GM12874 (cell line): ENCODE results near the gene MPRIP.

Experiments
- TF ChIP-seq, protein P1 (sequence below): IDR thresholded peaks from 2 replicates; pipeline ENCODE4 v1.5.1; 2011; ENCODE audit warnings: low read depth, mild to moderate bottlenecking, control low read depth, low read length, moderate library complexity; ENCODE audit not compliant: insufficient read depth

Gene MPRIP

DNA sequence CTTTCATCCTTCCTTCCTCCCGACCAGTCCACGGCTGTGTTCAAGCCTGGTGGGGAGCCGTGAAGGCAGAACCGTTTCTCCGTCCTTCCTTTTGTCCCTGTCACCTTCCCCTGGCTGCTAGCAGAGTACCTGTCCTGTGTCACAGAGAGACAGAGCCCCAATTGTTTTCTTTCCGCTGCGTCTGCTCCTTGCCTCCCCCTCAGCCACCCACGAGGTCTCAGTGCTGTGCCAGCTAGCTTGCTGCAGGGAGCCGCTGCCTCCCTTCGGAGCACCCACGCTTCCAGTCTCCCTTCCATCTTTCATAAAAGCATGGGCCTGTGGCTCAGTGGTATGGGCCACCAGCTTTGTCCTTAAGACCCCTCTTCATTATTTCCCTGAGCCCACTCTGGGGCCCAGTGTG lies 62.2 kb downstream of the MPRIP start:
- TF ChIP-seq, protein P1, sequence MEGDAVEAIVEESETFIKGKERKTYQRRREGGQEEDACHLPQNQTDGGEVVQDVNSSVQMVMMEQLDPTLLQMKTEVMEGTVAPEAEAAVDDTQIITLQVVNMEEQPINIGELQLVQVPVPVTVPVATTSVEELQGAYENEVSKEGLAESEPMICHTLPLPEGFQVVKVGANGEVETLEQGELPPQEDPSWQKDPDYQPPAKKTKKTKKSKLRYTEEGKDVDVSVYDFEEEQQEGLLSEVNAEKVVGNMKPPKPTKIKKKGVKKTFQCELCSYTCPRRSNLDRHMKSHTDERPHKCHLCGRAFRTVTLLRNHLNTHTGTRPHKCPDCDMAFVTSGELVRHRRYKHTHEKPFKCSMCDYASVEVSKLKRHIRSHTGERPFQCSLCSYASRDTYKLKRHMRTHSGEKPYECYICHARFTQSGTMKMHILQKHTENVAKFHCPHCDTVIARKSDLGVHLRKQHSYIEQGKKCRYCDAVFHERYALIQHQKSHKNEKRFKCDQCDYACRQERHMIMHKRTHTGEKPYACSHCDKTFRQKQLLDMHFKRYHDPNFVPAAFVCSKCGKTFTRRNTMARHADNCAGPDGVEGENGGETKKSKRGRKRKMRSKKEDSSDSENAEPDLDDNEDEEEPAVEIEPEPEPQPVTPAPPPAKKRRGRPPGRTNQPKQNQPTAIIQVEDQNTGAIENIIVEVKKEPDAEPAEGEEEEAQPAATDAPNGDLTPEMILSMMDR: no peak

DNA sequence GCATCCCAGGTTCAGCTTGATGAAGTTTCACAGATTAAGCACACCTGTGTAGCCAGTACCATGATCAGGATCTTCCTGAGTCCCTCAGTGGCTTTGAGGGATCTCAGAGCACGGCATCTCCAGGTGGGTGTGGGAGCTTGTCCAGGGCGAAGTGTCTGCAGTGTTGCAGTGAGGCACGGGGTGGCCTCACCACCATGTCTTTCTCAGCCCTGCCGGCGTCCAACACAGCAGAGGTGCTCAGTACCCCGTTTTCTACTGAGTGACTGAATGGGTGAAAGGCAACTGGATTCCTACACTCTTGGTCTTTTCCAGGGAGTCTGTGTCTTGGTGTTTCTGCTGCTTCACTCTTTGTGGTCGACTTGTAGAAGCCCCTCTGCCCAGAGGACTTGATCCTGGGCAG lies 63.7 kb downstream of the MPRIP start:
- TF ChIP-seq, protein P1: no peak

DNA sequence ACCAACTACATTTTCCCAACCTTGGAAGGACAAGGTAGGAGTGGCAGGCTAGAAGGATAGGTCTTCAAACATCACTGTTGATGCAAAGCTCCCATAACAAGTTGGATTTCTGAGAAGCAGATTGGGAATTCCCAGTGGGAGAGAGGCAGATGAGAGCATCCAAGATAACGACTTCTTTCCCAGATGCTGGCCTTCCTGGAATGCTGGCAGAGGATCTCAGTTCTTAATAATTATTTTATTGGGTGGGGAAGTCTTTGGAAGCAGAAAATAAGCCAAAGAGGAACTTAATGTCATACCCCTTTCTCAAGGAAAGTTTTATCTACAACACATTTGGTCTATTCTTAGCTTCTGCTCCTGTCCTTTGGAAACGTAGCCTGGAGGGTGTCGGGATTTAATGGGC lies 64.5 kb downstream of the MPRIP start:
- TF ChIP-seq, protein P1: no peak

DNA sequence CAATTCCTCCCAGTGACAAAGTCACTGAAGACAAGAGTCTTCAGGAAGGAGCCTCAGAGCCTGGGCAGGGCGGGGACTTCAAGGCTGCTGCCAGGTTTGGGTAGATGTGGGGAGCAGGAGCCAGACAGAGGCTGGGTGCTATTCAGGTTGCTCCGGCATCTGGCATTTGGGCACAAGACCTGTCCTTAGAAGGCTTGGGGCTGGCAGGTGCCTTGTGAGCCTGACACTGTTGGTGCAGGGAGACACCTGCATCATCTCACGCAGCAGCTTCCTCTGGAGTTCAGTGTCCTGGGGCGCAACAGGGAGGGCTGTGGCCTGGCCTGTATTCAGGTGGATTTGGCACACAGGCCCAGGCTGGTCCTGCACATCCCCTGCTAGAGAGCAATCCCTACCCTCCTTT lies 65.0 kb downstream of the MPRIP start:
- TF ChIP-seq, protein P1: no peak

DNA sequence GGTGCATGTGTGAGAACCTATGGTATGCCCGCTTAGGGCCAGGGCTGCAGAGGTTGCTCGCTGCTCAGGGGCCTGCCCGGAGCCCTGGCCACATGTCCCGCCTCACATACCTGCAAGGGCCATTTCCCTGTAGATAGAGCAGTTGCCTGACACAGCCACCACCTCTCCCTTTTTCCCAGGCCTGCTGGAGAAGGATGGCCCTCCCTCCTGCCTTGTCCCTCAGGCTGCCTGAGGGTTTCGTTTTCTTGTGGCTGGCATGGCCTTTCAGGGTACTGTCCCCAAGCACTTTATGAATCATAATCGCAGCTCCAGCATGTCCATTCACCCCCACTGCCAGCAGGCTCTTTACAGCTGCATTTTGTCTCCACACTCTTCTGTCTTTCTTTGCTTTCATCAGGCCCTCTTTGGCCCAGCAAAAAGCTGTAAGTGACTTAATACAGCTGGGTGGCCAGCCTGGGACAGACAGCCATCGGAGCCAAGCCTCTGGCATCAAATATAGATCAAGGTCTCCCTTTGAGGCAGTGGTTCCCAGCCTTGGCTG lies 65.7 kb downstream of the MPRIP start:
- TF ChIP-seq, protein P1: no peak

DNA sequence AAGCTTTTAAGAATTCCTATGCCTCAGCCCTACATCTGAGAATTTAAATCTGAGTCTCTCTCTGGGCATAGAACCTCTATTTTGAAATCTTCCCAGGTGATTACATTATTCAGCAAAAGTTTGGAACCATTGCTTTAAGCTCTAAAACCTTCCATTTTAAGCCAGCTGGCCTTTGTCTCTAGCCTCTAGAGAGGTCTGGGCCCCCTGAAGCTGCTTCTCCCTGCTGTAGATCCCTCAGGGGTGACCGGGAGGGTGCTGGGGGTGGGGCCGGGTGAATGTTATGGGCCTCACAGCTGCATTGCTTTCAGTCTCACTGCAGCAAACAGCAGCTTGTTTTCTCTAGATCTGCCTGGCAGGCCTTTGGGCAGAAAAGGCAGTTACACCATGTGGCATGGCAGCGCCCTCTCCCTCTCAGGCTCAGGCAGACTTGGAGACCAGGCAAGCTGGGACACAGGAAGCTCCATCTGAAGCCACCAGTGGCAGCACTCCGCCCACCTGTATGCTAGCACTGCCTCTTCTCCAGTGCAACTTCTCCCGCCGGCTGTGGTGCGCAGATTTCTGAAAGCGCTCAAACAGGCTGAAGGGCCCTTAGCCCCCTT lies 66.3 kb downstream of the MPRIP start:
- TF ChIP-seq, protein P1: no peak

DNA sequence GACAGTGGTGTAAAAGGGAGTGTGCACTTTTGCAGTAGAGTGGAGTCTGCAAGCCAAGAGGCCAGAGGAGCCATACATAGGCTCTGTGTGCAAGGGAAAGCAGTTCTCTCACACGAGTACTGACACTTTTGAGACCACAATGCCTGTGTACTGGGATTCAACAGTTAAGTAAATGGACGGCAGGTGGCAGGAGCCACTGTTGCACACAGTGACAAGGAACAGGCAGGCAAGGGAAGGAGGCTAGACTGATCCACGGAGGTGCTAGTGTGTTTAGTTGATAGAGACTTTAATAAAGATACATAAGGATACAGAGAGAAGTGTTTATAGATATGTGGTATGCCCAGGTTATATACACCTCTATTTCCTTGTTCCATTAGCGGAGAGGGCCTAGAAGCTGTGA lies 67.0 kb downstream of the MPRIP start:
- TF ChIP-seq, protein P1: peak; percentile 13; the same call in 1 of the 2 replicates
